IMR-90 (cell line): ENCODE results near the gene SYP. TPM values are rescaled to one million over a fixed set of nuclear protein-coding genes. Genes with fewer than 3 reads are reported as not detected.

Experiments used
- ATAC-seq: fragments of 200-7000 bp; cut with Tn5 transposase; 2 replicates; pipeline ENCODE4 v1.9.1; 2020; ENCODE audit warnings: low read depth, mild to moderate bottlenecking, moderate library complexity
- BruUV-seq: library from RNA; stranded (reverse); fragments of 400-500 nt; replicated peaks from 2 replicates; lab custom pipeline; 2021; lab: Mats Ljungman, UMichigan
- CTCF ChIA-PET: fragments of 300-600 bp; formaldehyde crosslinking; extraction: SDS; loops from one replicate; lab custom pipeline; 2021; ENCODE audit warnings: antibody characterized with exemption; lab: Yijun Ruan, JAX
- POLR2A ChIA-PET: fragments of 300-600 bp; sonication (Branson Sonifier 250); formaldehyde crosslinking; loops from one replicate; lab custom pipeline; 2022; ENCODE audit warnings: antibody characterized with exemption; ENCODE audit not compliant: unreplicated experiment; lab: Charles Lee
- DNase-seq: peaks from one replicate; pipeline ENCODE4 v3.0.0; 2013
- H2AFZ ChIP-seq: replicated peaks from 2 replicates; pipeline ENCODE3; 2013; ENCODE audit warnings: low read length, mild to moderate bottlenecking; ENCODE audit not compliant: poor library complexity
- H2AK5ac ChIP-seq: 2 replicates; pipeline ENCODE4 v1.6.1; 2013; ENCODE audit warnings: low read depth, low read length, inconsistent platforms
- H2AK9ac ChIP-seq: replicated peaks from 2 replicates; pipeline ENCODE3; 2013; ENCODE audit warnings: mild to moderate bottlenecking, low read depth, low read length, moderate library complexity; ENCODE audit not compliant: poor library complexity
- H2BK120ac ChIP-seq: 2 replicates; pipeline ENCODE4 v1.6.1; 2013; ENCODE audit warnings: low read depth, low read length, inconsistent platforms
- H2BK15ac ChIP-seq: 3 replicates; pipeline ENCODE4 v1.6.1; 2013; ENCODE audit warnings: low read depth, low read length, inconsistent platforms
- H2BK20ac ChIP-seq: 2 replicates; pipeline ENCODE4 v1.6.1; 2013; ENCODE audit warnings: low read depth, mild to moderate bottlenecking, inconsistent platforms, low read length, moderate library complexity
- H2BK5ac ChIP-seq: 2 replicates; pipeline ENCODE4 v1.6.1; 2013; ENCODE audit warnings: mild to moderate bottlenecking, low read depth, low read length, inconsistent platforms; ENCODE audit not compliant: poor library complexity, severe bottlenecking
- H3K14ac ChIP-seq: replicated peaks from 2 replicates; pipeline ENCODE4 v1.6.1; 2013; ENCODE audit warnings: low read depth, low read length, inconsistent platforms
- H3K18ac ChIP-seq: 2 replicates; pipeline ENCODE4 v1.6.1; 2013; ENCODE audit warnings: low read depth, low read length, control low read depth
- H3K23ac ChIP-seq: 2 replicates; pipeline ENCODE4 v1.6.1; 2013; ENCODE audit warnings: low read depth, low read length, inconsistent platforms
- H3K27ac ChIP-seq: 2 replicates; pipeline ENCODE4 v1.5.1; 2013; ENCODE audit warnings: mild to moderate bottlenecking, control low read depth, low read length; ENCODE audit not compliant: insufficient read depth
- H3K27me3 ChIP-seq: 2 replicates; pipeline ENCODE4 v1.6.1; 2013; ENCODE audit warnings: low read length; ENCODE audit not compliant: control insufficient read depth, insufficient read depth
- H3K36me3 ChIP-seq: 2 replicates; pipeline ENCODE4 v1.6.1; 2013; ENCODE audit warnings: low read length, mixed read lengths; ENCODE audit not compliant: control insufficient read depth, insufficient read depth
- H3K4ac ChIP-seq: 2 replicates; pipeline ENCODE4 v1.6.1; 2013; ENCODE audit warnings: low read depth, low read length, inconsistent platforms
- H3K4me1 ChIP-seq: 2 replicates; pipeline ENCODE4 v1.6.1; 2013; ENCODE audit warnings: low read length, mixed read lengths; ENCODE audit not compliant: control insufficient read depth, insufficient read depth
- H3K4me2 ChIP-seq: 2 replicates; pipeline ENCODE4 v1.6.1; 2013; ENCODE audit warnings: low read depth, mild to moderate bottlenecking, control low read depth, low read length, moderate library complexity
- H3K4me3 ChIP-seq: 2 replicates; pipeline ENCODE4 v1.5.1; 2013; ENCODE audit warnings: low read depth, mild to moderate bottlenecking, control low read depth, low read length, moderate library complexity; ENCODE audit not compliant: insufficient read depth
- H3K56ac ChIP-seq: 2 replicates; pipeline ENCODE4 v1.6.1; 2013; ENCODE audit warnings: low read length, inconsistent platforms; ENCODE audit not compliant: insufficient read depth; ENCODE audit errors: extremely low read depth
- H3K79me1 ChIP-seq, 2 experiments: 2 replicates each; pipeline ENCODE4 v1.6.1; 2013; ENCODE audit warnings: low read length in 2 of 2, inconsistent platforms in 1 of 2, low read depth in 1 of 2
- H3K9ac ChIP-seq: 2 replicates; pipeline ENCODE4 v1.6.1; 2013; ENCODE audit warnings: low read depth, low read length, control low read depth
- H3K9me1 ChIP-seq: 2 replicates; pipeline ENCODE4 v1.6.1; 2013; ENCODE audit warnings: low read length, inconsistent platforms; ENCODE audit not compliant: insufficient read depth
- H3K9me3 ChIP-seq: 2 replicates; pipeline ENCODE4 v1.6.1; 2013; ENCODE audit warnings: low read length; ENCODE audit not compliant: control insufficient read depth, insufficient read depth
- H4K20me1 ChIP-seq: 2 replicates; pipeline ENCODE4 v1.6.1; 2013; ENCODE audit warnings: low read length, inconsistent platforms; ENCODE audit not compliant: insufficient read depth
- H4K5ac ChIP-seq: 2 replicates; pipeline ENCODE4 v1.6.1; 2013; ENCODE audit warnings: mild to moderate bottlenecking, low read depth, low read length, control low read depth
- H4K8ac ChIP-seq, 2 experiments: 2 replicates each; pipeline ENCODE4 v1.6.1; 2013; ENCODE audit warnings: low read depth in 2 of 2, low read length in 2 of 2, control low read depth in 1 of 2, inconsistent platforms in 1 of 2
- H4K91ac ChIP-seq: 2 replicates; pipeline ENCODE4 v1.6.1; 2013; ENCODE audit warnings: low read depth, low read length, inconsistent platforms; ENCODE audit not compliant: insufficient read depth
- FOS ChIP-seq: fragments of 150-350 bp; IDR thresholded peaks from 2 replicates; pipeline ENCODE4 v1.6.1; 2016; ENCODE audit warnings: low read depth, low read length
- RAD21 ChIP-seq: IDR thresholded peaks from 2 replicates; pipeline ENCODE4 v1.6.1; 2012; ENCODE audit warnings: low read length, improper control_type of control experiment
- RFX5 ChIP-seq: IDR thresholded peaks from 2 replicates; pipeline ENCODE4 v1.8.0; 2012; ENCODE audit warnings: low read depth, mild to moderate bottlenecking, low read length, moderate library complexity
- WGBS, 2 experiments: methylation state at CpG; one replicate each; pipeline versions ENCODE4 v1.1.5 to v1.1.7; 2013; ENCODE audit warnings: missing lambda C conversion rate in 2 of 2; ENCODE audit not compliant: insufficient read length in 1 of 2; ENCODE audit errors: extremely low coverage in 2 of 2; 5-methylcytosine and 5-hydroxymethylcytosine counted together
- dilution Hi-C: fragments of 300-500 bp; cut with HindIII; formaldehyde crosslinking; loops from one replicate; pipeline ENCODE4 v1.14.3; 2018; ENCODE audit warnings: low sequenced_read_pairs; ENCODE audit not compliant: unreplicated experiment
- in situ Hi-C: fragments of 300-500 bp; cut with MboI; formaldehyde crosslinking; loops from 3 replicates; pipeline ENCODE4 v1.14.3; 2019; ENCODE audit warnings: low sequenced_read_pairs, inconsistent platforms, mixed read lengths
- intact Hi-C: fragments of 100-400 bp; cut with micrococcal nuclease; formaldehyde crosslinking; loops from 2 replicates; pipeline ENCODE4 v1.10.0; 2022
- polyA plus RNA-seq, 3 experiments: library from polyadenylated mRNA; depleted of rRNA; stranded (reverse); fragments of >200 nt; gene quantifications; 2 replicates each; pipeline ENCODE4 v1.2.3, GENCODE V29; 2012; ENCODE audit warnings: low replicate concordance in 1 of 3
- total RNA-seq: library from RNA; depleted of rRNA; stranded (reverse); fragments of >200 nt; gene quantifications from 2 replicates; pipeline ENCODE4 v1.2.3, GENCODE V29; 2012

The SYP gene
- total and polyA plus RNA-seq, 2 of the 4 experiments (the other 2 are of a cell fraction): under 0.01 to 0.05 TPM

- Histone ChIP-seq H3K4me1 (no peaks in the 10 kb centered on the region), H3K14ac (no peak overlapping the region), H4K20me1 (no peaks in the 10 kb centered on the region), H2AK5ac (no peak overlapping the region), H2AFZ (no peak overlapping the region), H2AK9ac (no peak overlapping the region), H3K23ac (no peak overlapping the region), H4K5ac (no peak overlapping the region), H2BK120ac (no peak overlapping the region), H3K4me3 (no peak overlapping the region), H3K4me2 (no peak overlapping the region), H3K18ac (no peak overlapping the region), H3K9ac (no peak overlapping the region), H3K79me1 (no peaks in the 10 kb centered on the region), H3K9me3 (no peaks in the 10 kb centered on the region), H2BK20ac (no peak overlapping the region), H4K91ac (no peak overlapping the region), H3K4ac (no peak overlapping the region), H3K56ac (no peak overlapping the region), H3K27me3 (peaks cover 13% of the 10 kb centered on the region), H4K8ac (no peak overlapping the region), H2BK5ac (no peak overlapping the region), H2BK15ac (no peak overlapping the region), H3K36me3 (no peaks in the 10 kb centered on the region), H3K27ac (no peak overlapping the region), H3K9me1 (no peaks in the 10 kb centered on the region)
- ATAC-seq (no peak), DNase-seq (no peak)
- BruUV-seq: no TSS peak
- POLR2A ChIA-PET: no interaction called here
- CTCF ChIA-PET: no interaction called here
- intact Hi-C loops: no loop called here
- 33% methylated on average over 1 of the region's 4 CpGs; no CpG with 5 or more reads in 1 of the 2 experiments for WGBS, 2 experiments
- TF ChIP-seq FOS (no peak), RAD21 (no peak), RFX5 (no peak)
- dilution Hi-C loops: no loop called here
- in situ Hi-C loops: no loop called here
These were observed 4.7 kb upstream of the SYP start for GRCh38 chrX:49204709-49205108.
